Measurements from ENCODE around the gene CREB3L2. TPM values are rescaled to one million over a fixed set of nuclear protein-coding genes. Genes with fewer than 3 reads are reported as not detected.
"Not testable (repeated sequence)": the region's sequence is repeated elsewhere in the genome, so short reads cannot be mapped to it uniquely, and the experiment has no call there.

Gene CREB3L2
- polyA plus RNA-seq, 4 donors, result 42.3 to 53.0 (median 49.4) TPM

DNA sequence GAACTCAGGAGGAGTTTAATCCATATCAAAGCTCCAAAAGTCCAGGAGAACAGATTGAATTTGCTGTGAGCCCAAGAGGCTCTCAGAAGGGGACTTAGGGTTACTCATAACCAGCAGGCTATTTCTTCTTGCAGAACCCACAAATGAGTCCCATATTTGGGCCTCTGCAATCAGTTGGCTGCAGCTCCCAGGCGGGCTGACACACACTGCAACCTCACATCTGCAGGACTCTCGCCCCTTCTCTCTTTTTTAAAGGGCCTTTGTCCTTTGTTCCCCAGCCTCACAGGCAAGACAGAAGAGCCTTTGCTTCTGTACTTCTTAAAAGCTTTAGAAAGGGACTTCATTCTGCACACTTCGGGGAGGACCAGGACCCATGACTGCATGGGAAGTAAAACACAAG is 26.7 kb downstream of the CREB3L2 start:
- DNase-seq (ENCODE audit: low read depth in 4 of 4, low spot score in 2 of 4), result no peak

DNA sequence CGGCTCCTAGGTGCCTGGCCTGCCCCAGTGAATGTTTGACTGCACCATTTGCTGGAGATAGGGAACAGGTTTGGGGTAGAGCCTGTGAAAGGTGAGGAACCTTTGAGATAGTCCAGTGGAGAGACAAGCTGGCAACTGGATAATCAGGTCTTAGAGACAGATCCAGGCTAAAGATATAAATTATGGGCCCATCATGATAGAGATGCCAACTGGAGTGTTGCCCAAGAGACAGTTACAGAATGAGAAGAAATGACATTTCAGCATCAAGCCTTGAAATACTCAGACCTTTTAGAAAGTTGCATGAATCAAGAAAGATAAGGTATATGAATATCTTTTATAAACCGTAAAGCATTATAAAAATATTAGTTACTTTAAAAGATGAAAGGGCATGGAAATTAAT is 27.1 kb downstream of the CREB3L2 start:
- DNase-seq (ENCODE audit: low read depth in 4 of 4, low spot score in 2 of 4), result no peak

DNA sequence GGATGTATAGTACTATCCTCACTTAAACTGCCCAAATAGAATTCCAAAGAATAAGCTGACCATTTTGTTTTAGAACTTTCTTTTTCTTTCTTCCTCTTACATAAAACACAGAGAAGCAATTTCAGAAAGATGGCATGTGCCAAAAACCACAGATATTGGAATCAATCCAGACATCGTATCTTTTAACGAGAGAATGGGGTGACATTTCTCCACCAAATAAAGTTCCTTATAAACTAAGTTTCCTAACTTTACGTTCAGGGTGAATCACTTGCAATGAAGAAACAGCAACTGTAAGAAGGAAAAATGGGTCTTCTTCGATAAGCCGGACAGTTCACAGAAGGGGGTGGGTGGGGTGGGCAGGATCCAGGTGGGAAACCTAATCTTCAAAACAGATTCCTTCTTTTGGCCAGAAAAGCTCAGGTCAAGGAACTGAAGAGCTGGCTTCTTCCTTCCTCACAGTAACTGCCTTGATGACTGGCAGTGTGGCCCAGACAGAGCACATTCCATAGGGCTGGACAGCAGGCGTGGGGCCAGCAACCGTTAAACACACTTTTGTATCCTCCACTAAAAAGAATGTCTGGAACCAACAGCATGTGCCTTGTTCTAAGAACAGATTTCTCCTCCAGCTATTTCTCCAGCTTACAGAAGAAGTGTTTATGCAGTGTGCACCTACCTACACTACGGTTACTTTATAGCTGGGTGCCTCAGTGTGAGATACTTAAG is 31.5 kb downstream of the CREB3L2 start:
- no peak for DNase-seq (ENCODE audit: low read depth in 4 of 4, low spot score in 2 of 4)

DNA sequence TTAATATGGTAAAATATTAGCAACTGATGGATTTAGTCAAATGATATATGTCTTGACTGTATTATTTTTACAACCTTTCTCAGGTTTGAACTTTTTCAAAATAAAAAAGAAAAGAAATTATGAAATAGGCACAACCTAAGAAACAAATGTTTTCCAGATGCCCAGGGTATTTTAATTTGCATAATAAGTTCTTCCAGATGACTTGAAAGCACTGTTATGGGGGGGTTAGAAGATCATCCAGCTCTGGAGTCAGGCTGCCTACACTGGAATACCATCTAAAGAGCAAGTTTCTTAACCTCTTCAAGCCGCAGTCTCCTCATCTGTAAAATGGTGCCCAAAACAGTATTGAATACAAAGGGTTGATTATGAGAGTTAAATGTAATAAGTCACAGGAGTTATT is 32.1 kb downstream of the CREB3L2 start:
- no peak for DNase-seq (ENCODE audit: low read depth in 4 of 4, low spot score in 2 of 4)

DNA sequence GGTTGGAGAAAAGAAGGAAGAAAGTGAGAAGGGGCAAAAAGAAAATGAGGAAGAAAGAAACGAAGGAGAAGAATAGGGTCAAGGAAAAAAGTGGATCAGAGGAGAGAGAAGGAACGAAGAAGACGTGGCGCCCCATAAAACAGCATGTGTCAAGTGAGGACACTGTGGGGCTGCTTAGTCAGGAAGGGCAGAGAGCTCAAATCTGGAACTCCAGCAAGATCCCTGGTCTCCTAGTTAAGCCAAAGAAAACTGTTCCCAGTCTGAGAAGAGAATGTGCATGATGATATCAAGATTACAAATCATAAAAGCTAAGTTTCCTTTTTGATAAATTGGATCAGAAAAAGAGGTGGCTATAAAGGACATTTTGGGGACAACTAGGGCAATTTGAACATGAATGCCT is 33.0 kb downstream of the CREB3L2 start:
- DNase-seq (ENCODE audit: low read depth in 4 of 4, low spot score in 2 of 4), result no peak

DNA sequence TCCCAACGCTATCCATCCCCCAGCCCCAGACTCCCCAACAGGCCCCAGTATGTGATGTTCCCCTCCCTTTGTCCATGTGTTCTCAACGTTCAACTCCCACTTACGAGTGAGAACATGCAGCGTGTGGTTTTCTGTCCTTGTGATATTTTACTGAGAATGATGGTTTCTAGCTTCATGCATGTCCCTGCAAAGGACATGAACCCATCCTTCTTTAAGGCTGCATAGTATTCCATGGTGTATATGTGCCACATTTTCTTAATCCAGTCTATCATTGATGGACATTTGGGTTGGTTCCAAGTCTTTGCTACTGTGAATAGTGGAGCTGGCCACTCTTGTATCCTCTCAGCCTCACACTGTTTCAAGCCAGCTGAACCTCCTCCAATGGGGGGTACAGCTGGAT is 33.5 kb downstream of the CREB3L2 start:
- DNase-seq (ENCODE audit: low read depth in 4 of 4, low spot score in 2 of 4), result not testable (repeated sequence)

DNA sequence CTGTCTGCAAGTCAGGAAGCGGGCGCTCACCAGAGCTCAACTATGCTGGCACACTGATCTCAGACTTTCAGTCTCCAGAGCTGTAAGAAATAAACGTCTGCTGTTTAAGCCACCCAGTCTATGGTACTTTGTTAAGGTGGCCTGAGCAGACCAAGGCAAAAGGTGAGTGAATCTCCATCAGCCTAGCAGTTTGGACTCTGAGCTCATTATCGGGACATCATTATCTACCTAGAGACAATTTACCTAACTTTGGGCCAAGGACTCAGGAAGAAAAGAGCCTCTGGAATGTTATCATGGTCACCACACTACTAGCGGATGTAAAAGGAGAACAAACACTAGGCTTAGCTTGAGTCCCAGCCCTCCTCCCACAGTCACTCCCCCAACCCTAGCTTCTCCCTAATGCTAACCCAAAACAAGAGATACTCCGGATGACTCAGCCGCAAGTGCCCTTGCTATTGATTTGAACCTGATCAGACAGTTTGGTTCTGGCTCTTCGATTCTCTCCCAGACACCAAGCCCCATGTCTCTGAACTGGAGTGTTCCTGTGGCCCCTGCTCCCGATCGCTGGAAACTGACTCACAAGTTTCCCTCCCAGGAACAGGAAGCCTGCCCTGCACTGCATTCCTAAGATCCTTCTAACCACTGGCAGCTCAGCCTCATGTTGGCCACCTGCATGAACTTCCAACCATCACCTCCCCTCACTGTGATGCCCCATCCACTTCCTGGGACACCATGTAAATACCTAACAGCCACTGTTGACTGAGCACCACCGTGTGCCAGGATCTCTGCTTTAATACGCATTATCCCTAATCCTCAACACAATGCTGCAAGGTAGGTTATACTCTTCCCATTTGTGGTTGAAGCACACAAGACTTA is 34.5 kb downstream of the CREB3L2 start:
- no peak for DNase-seq (ENCODE audit: low read depth in 4 of 4, low spot score in 2 of 4)

DNA sequence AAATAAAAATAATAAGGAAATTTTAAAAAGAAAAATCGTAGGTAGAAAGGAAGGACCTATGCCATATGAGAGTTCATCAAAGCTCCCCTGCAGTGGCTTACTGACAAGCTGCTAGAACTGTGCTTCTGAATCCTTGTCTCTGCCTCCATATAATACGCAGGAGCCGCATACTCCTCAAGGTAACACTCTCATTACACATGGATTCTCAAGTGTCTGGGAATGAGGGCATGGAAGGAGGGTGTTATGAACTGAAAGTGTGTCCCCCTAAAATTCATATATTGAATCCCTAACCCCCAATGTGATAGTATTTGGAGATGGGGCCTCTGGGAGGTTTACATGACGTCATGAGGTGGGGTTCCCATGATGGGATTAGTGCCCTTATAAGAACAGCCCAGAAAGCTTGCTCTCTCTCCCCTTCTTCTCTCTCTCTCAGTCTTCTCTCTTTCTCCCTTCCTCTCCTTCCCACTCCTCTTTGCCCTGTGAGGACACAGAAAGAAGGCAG is 35.2 kb downstream of the CREB3L2 start:
- DNase-seq (ENCODE audit: low read depth in 4 of 4, low spot score in 2 of 4), result no peak

DNA sequence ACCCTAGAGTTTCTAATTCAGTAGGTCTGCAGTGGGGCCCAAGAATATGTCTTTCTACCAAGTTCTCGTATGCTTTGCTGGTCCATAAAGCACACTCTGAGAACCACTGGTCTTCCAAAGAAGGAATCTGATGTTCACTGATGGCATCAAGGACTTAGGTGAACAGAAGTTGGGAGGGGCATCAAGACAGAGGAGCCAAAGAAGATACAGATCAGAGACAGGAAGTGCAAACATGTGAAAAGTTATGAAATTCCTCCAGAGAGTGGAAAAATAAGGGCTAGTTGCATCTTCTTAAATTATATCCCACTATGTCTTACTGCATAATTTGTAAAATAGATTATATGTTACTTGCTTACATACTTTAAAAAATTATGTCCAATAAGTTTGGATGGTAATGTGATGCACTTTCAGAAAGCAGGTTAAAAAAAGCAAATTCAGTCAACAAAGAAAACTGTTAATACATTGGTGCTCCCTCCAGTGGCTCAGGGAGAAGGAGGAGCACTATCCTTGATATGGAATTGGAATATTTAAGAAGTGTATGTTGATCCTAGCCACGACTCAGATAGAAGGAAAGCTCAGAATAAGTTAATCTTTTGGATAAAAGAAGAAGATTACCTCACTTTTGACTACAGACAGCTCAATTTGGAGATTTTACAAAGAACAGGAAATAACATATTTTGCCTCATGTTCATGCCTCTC is 35.8 kb downstream of the CREB3L2 start:
- DNase-seq (ENCODE audit: low read depth in 4 of 4, low spot score in 2 of 4), result no peak

DNA sequence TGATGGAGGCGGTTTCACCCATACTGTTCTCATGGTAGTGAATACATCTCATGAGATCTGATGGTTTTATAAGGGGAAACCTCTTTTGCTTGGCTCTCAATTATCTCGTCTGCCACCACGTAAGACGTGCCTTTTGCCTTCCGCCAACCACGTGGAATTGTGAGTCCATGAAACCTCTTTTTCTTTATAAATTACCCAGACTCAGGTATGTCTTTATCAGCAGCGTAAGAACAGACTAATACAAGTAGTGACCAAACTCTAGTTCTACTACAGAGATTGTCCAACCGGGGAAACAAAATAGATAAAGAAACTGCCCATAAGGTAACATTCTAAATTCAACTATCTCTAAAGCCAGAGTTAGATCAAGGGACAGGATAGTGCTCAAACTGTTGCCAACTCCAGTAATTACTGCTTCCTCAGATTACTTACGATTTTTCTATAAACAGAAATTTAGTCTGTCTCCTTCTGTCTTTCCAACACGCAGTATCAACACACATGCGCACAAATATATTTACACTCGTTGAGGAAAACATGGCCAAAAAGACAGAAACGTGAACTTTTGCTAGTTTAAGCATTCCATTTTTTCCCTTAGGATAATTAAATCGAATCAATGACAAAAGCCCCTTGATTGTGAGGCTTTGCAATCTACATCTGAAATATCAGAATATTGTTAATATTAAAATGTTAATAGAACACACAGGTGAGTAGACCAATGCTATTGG is 36.9 kb downstream of the CREB3L2 start:
- DNase-seq (ENCODE audit: low read depth in 4 of 4, low spot score in 2 of 4), result no peak

DNA sequence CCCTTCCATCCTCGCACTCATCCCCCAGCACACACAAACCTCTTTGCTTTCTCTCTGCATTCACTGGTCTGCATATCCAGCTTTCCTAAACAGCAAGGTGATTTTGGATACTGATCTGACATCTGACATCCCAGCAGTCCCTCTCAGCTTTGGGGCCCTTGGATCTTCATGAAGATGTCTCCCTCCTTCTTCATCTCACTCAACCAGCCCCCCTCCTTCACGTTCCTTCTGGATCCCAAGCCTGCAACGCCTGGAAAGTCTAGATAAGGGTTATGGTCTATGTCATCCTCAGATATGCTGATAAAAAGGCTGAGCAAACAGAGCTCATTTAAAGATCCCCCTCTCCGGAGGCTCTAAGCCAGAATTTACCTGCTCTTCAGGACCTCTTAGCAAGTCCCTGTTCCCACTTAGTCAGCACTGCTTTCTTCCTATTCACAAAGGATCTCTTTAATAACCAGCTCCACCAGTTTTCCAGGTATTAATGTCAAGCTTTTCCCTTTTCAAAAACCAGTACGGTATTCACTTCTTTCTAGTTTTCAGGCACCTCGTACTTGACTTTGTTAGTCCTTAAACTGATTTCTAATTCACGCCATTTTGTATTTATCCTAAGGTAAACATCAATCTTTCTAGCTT is 38.9 kb downstream of the CREB3L2 start:
- DNase-seq (ENCODE audit: low read depth in 4 of 4, low spot score in 2 of 4), result no peak

DNA sequence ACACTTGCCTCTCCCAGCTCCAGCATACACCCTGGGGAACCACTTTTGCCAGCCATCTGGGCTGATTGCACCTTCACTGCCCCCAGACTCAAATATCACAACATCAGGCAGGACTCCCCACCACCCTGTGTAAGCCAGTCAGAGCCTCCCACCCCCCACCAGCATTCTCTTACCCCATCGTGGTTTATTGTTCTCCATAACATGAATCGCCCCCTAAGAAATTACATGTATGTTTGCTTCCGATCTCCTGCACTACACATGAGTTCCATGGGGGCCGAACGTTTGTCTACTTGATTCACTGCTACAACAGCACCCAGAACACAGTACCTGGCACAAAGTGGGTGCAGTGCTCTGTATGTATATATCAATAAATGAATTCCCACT is 39.4 kb downstream of the CREB3L2 start:
- DNase-seq (ENCODE audit: low read depth in 4 of 4, low spot score in 2 of 4), result no peak

DNA sequence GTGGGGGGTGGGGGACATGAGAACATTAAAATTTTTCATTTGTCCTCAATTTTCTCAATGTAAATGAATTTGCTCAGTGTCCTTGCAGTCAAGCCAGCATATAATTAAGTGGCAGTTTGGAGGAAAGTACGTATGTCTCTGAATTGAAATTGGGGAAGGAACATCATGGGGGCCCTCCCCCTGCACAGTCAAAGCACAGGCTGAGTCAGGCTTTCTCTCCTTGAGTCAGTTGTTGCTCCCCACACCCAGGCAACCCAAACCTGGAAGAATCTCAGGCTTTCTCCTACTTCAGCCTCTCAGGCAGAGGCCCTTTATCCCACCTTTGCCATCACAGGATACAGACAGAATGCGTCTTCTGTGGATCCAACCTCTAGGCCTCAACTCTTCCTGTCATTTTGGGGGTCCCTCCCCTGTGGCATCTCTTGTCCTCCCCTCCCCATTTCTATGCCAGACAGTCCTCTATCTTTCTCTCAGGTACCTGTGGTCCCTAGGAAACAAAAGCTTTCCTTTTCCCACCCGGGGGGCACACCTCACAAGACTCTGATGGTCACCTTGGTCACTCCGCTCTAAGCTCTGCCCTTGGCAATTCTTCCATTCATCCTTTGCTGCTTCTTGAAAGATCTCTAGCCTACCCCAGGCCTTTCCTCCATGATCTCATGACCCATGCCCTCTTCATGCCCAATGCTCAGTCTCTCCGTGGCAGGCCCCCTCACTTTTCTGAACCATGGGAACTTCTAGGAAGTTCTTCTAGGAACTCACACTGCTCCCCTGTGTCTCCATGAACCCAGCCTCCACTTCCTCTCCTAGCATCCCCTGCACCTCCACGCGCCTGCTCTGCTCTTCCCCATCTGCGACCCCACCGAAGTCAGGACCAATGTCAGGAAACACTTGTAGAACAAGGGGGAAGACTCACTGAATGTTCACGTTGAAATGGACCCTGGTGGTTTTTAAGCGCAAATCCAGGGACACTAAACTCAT is 40.4 kb downstream of the CREB3L2 start:
- no peak for DNase-seq (ENCODE audit: low read depth in 4 of 4, low spot score in 2 of 4)

DNA sequence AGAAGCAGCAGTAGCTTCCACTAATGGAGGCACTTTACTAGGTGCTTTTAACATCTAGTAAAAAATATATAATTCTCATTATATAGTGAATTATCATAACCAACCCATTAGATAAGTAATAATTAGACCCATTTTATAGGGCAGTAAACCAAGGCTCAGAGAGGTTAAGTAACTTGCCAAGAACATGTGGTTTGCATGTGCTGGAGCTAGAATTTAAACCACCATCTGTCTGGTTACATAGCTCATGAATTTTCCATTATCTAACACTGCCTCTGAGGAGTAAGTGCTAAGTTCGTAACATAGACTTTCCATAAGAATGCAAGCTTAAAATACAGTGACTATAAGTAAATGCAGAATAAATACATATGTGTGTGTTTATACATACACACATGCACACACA is 41.9 kb downstream of the CREB3L2 start:
- no peak for DNase-seq (ENCODE audit: low read depth in 4 of 4, low spot score in 2 of 4)

DNA sequence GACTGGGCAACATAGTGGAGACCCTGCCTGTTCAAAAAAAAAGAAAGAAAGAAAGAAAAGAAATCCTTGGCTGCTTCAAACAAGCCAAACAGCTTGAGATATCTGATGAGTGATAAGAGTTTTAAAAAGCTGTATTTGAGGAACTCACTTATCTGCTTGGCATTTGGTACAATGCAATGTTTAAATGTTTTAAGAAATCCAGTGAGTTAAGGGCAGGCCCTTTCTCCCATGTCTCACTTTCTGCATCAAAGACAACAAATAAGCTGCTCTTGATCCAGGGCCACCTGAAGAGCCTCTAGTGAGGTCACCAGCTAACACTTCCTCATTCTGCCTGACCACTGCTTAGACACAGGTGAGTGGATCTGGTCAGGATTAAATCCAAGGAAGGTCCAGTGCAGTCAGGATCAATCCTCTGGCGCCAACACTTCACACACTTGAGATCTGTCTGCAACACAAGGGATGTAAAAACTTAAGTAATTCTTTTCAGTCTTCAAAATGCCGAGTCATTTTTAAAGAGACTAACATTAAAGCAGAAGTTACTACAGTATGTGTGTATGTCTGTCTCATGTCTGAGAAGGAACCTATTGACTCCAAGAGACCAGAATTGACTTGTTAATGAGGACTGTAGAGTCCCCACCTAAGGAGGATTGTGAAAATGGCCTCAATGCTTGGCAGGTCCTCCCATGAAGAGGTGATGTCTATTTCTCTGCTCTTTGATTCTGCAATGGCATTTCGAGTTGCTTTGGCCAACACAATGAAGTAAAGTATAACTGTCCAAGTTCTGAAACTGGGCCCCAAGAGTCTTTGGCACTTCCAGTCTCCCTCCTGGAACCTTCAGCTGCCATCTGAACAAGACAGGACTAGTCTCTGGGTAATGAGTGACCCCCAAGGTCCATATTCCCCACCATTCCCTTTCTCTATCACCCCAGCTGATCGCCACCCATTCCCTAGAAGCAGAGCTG is 43.1 kb downstream of the CREB3L2 start:
- DNase-seq (ENCODE audit: low read depth in 4 of 4, low spot score in 2 of 4), result no peak

DNA sequence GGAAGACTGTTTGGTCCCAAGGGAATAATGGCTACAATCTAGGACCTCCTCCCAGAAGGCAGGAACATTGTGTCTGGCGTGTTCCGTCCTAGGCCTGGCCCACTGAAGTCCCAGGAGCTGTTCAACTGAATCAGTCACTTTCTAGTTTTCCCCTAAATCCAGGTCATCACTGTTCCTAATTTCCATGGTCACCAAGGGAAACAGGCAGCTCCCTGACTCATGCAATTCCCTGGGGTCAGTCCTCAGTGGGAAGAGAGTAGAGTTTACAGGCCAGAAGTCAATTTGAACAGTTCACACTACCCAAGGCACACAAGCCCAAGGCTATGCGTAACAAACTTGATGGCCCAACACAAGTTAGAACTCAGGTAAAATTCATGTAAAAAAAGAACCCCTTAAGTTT is 44.0 kb downstream of the CREB3L2 start:
- no peak for DNase-seq (ENCODE audit: low read depth in 4 of 4, low spot score in 2 of 4)

DNA sequence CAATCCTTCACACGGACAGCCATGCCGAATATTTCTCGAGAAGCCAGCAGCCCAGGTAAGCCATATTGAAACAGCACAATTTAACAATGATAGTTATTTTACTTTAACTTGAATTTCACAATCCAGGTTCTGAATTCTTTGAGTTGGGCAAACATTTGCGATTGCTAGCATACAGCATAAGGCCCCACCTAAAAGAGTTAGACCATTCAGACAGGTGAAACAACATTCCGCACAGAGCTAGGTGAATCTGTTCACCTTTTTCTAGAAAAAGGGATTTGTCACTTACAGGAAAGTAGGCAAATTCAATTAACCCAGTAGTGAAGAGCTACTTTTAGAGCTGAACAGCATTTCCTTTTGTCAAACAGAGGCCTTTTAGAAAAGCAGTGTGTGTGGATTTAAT is 45.3 kb downstream of the CREB3L2 start:
- no peak for DNase-seq (ENCODE audit: low read depth in 4 of 4, low spot score in 2 of 4)

DNA sequence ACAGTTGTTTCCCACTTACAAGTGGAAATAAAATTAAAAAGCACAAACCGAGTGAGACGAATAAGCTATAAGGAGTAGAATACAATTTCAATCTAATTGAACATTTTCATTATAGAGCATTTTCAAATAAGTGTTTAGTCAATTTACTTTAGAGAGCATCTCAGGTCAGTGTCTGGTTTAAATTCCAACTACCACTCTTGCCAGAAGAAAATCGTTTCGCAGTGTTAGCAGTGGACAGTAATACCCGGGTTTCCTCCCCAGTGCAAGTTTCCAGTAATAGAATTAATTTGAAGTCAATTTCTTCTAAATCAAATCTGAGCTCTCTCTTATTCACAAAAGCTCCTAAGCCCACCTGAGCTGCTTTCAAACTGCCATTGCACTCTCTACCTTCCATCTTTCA is 45.7 kb downstream of the CREB3L2 start:
- no peak for DNase-seq (ENCODE audit: low read depth in 4 of 4, low spot score in 2 of 4)
